Measurements from ENCODE around the gene RXRB.
"Not testable (repeated sequence)": the region's sequence is repeated elsewhere in the genome, so short reads cannot be mapped to it uniquely, and the experiment has no call there.

Gene RXRB

DNA sequence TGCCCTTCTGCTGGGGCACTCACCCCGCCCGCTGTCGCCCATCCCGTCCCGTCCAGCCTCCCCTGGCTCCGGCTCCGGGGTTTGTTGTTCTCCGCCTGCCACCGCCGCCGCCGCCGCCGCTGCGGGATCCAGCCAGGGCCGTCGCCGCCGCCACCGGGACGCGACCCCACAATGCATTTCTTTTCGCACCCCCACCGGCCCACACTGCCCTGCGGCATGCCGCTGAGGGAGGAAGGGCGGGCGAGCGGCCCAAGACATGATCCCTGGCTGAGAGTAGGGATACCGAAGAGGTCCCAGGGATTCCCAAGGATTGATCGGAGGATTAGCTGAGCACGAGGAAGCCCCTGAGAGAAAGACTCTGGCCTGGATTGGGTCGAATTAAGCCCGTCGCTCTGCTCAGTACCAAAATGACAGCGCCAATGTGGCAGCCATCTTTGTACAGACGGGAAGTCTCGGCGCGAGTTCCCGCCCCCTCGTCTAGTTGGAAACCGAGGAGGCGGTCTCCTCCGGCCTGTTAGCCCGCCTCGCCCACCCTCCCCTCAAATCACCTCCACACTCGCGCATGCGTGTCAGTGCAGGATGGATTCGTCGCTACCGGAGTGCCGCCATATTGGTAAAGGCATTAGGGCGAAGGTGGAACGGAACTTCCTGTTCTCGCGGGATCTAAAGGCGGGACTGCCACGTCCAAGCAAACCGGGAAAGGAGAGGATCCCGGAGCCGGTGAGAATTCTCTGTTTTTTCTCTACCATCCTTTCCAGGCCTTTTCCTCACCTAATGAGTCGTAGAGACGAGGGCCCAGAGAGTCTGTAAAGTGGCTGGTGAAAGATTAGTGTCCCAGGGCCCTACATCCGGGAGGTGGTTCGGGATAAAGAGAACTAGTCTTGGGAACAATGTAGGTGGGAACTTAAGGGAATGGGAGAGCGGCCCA is at the start of gene RXRB, which contains the start of gene SLC39A7:
RXRB (minus strand) TSS at position 447 of the 928 bp plus-strand sequence; CDS start at position 258, 189 bp downstream.
SLC39A7 (plus strand) TSS at position 649 of the 928 bp plus-strand sequence. CDS start 379 bp downstream, outside the sequence.
- peak; percentile 98 for DNase-seq

- DNase-seq: no peak
Observed at GRCh38 chr6:33249732-33250630, 49.5 kb upstream of the RXRB start.

- peak; percentile 94 for DNase-seq
Observed at GRCh38 chr6:33248932-33249731, 48.7 kb upstream of the RXRB start.

DNA sequence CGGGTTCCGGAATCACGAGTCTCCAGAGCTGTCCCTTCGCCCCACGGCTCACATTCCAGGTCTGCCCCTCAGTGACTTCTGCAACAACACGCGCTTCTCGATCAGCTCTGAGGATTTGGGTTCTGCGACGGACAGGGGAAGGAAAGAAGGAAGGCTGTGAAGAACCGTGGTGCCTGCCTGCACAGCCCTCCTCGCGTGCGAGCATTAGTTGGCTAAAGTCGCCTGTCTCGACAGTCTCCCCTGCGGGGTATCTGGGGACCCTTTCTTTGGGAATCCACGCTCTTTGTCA is 48.1 kb upstream of the RXRB start:
- no peak for DNase-seq

DNA sequence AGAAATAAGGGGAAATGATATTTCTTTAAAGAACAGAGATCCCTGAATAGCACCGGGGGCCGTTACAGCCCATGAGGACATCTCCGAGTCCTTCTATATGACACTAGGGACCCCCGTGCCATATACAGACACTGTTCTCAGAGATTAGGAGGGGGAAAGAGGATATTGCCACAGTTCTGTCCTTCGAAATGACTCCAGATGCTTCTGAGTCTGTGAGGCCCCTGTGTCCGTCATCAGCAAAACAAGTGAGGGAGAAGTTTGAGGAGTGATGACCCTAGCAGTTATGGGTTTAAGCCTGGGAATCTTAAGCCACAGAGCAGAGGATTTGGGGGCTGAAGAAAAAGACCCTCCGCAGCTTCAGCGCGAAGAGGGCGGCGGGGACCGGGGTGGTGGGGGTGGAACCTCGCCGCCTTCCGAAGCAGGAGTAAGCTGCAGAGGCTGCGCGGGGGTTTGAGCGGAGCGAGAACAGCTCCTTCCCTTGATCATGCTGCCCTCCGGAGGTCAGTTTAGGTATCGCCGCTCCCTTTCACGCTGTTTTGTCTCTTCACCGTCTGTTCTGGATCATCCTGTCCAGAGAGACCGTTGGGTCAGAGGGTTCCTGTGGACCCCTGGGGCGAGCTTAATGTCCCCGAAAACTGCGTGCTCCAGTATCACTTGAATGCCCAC is 47.6 kb upstream of the RXRB start:
- peak; percentile 85 for DNase-seq

DNA sequence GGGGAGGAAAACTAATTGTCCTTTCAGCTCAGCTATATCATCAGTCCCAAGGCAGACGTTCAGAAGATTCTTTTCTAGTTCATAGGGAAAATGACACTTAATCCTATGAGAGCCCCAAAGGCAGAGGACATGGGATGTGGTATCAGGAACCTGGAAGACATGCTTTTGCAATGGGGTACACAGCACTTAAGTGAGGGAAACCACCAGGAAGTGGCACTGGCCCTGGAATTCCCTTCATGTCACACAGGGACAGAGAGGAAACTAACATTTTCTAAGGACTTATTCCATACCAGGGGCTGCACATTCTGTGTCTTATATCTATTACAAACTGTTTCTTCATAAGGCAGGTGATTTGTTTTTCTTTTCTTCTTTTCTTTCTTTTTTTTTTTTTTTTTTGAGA is 43.0 kb upstream of the RXRB start:
- DNase-seq: no peak

DNA sequence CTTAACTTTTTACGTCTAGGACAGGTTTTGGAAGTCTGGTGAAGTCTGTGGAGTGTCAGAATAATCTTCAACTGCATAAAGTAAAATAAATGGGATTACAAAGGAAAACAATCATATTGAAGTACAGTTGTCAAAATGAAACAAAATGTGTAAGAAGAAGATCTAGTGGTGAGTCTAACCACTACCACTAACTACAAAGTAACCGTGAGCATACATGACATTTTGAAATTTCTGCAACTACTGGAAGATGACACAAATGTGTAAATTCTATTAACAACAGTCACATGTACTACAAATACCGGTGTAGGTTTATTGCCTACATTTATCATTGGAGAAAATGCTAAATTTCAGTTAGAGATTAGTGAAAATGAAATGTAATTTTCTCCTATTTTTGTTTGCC is 41.5 kb upstream of the RXRB start:
- no peak for DNase-seq

DNA sequence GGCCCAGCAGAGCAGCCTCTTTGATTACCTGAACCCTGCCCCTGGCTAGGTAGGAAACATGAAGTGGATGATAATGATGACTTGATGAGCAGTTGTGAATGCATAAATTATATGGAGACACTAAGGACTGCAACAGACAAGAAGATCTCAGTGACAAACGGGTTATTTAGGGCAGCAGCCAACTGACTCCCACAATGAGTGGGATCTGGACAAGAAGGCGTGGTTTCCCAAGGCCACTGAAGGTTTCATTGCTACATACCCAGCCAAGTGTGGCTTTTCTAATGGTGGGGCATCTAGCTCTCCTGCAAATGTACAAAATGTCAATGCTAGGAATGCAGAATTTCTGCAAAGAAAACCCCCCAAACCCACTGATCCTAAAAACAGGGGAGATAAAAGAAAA is 37.3 kb upstream of the RXRB start:
- no peak for DNase-seq

- no peak for DNase-seq
Observed at GRCh38 chr6:33236852-33237251, 36.4 kb upstream of the RXRB start.

GRCh38 chr6:33236328-33236727 is 35.9 kb upstream of the RXRB start:
- no peak for DNase-seq

GRCh38 chr6:33235221-33235634 is 34.8 kb upstream of the RXRB start:
- no peak for DNase-seq

DNA sequence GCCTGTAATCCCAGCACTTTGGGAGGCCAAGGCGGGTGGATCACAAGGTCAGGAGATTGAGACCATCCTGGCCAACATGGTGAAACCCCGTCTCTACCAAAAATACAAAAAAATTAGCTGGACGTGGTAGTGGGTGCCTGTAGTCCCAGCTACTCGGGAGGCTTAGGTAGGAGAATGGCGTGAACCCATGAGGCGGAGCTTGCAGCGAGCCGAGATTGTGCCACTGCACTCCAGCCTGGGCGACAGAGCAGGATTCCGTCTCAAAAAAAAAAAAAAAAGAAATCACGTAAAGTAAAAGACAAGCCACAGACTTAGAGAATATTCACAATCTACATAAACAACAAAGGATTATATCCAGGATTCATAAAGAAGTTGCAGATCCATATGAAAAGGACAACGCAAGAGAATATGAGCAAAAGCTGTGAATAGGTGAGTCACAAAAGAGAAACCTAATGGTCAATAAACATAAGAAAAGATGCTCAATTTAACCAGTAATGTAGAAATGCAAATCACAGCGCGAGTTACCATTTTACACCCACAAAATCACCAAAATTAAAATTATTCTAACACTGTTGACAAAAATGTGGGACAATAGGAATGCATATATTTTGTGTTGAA is 26.1 kb upstream of the RXRB start:
- DNase-seq: not testable (repeated sequence)

DNA sequence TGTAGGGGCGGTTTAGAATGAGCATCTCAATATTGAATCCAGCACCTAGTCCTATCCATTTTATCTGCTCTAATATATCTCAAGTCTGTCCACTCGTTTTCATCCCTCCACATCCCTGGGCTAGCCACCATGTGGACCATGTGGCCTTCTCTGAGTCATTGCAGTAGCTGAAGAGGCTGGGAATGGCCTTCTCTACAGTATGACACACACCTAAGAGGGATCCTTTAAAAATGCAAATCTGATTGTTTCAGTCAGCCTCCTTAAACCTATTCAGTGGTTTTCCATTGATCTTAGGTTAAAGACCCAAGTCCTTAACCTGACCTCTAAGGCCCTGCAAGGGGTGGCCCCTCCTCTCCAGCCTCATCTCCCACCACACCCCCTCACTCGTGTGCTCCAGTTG is 17.2 kb upstream of the RXRB start:
- DNase-seq: no peak

GRCh38 chr6:33217246-33217645 is 16.8 kb upstream of the RXRB start:
- no peak for DNase-seq

DNA sequence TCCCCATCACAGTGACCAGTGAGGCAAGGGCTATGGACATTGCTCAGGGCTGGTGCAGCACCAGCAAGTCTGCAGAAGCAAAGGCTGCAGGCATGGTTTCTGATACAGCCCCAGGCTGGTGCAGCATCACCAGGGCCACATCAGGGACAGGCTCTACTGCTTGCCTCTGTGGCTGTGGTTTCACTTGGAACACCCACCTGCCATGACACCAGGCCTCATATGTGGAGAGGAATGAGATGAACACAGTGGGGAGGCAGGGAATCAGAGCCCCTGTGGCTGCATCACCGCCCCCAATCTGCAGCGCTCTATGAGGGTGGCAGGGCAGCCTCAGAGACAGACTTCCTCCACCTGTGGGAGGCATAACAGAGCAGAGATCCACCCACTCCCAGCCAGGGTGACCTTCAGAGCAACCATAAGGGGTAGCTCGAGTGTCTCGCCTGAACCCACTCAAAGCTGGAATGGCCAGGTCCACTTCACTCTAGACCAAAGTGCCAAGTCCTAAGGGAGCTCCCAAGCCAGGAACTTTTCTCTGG is 15.7 kb upstream of the RXRB start:
- DNase-seq: no peak

DNA sequence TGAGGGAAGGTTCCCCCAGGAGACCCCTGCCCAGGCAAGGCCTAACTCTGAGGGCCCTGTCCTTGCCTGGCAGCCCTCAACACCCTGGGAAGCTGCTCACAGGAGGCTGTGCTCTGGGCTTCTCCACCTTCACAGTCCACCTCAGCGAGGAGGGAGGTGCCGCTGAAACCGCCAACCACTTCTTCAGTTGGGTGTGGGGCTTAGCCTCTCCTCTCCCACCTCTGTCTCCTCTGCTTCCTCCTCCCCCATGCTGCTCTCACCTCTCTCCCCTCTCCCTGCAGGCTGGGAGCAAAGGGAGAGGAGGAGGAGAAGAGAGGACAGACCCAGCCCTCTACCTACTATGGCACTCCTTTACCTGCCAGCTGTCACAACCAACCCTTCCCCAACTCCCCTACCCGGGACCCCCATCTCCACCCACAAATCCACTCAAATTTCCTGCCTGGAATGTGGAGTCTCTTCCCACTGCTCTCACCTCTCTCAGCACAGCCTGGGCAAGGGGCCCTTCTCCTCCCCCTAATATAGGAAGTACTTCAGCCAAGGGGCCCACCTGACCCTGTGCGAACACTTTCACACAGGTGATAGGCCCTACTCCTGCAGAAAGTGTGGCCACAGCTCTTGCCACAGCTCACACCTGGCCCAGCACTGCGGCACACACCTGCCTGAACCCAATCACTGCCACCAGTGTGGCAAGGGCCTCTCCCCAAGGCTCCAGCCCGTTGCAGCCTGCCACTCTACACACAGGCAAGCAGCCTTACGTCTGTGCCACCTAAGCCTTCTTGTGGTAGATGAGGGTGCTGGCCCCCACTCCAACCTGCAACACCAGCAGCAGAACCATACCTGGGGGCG is 15.0 kb upstream of the RXRB start:
- DNase-seq: no peak

DNA sequence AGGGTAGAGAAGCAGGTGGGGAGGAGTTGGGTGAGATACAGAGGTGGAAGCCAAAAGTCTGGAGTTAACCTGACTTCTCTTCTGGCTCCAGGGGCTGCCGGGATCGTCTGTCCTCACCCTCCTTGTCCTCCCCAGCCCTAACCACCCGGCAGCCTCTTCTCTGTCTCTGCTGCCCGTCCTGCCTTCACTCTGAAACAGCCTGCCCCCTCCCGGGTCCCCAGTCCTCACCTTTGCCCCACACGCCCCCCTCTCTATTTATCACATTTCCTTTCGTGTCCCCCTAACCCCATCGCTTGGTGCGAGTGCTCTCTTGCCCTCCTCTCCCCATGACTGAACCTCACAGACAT is 13.5 kb upstream of the RXRB start:
- no peak for DNase-seq

DNA sequence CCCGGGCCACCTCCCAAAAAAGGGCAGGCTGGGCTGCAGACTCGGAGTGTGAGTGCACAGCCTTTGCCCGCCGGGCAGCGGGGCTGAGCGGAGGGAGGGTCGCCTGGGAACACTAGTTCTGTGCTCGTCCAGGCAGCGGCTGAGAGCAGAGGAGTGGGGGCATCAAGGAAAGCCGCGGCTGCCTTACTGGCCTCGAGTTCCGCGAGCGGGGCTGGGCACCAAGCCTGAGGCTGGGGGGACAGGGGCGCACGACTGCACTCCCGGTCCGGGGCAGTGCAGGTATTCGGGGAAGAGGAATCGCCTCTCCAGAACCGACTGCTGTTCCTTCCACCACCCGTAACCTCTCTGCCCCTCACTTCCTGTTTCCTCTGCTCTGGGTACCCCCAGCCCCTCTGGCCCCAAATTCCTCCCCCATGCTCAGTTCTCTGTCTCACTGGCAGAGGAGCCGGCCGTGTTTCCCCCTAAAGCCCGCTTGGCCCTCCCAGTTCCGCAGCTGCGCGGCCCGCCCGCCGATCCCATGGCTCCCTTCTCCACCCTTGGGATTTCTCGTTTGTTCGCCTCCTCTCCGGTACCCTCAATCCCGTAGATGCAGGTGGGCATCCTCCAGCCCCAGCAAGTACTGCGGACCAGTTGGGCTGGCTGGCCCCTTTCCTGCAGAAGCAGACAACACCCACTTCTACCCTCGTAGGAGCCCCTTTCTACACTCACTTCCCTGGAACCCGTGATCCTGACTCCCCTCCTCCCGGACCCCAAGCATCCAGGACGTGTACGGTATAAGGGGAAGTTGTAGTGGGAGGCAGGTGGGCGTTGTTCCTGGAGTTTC is 12.9 kb upstream of the RXRB start:
- DNase-seq: no peak

- DNase-seq: no peak
Observed at GRCh38 chr6:33212857-33213165, 12.3 kb upstream of the RXRB start.

All from activated effector memory CD4-positive, alpha-beta T cell treated with Interleukin-2 at 50 U/mL for 16 hours (primary cell).